GM19193 (cell line): Measurements from ENCODE around the gene SLA2.

Experiments
- POLR2A ChIP-seq: IDR thresholded peaks from 4 replicates; pipeline ENCODE4 v1.6.1; 2011; ENCODE audit not compliant: insufficient read depth, insufficient read length; ENCODE audit errors: extremely low read depth

SLA2 gene

DNA sequence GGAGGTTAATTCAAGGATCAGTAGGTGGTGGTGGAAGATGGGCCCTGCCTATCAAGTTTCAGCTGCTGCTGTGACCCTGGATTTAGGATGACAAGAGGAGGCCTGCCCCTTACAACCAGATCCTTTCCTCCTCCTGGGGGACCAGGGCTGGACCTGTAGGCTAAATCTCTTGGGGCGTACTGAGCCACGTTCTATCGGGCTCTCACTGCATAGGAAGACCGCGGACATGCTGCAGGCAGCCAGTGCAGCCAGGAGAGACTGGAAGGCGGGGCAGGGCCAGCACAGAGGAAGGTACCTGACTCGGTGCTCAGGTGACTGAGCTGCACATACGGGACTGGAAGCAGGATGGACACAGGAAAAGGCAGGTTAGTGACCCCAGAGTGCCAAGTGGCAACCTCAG lies 8.5 kb upstream of the SLA2 start:
- no peak for TF ChIP-seq POLR2A

DNA sequence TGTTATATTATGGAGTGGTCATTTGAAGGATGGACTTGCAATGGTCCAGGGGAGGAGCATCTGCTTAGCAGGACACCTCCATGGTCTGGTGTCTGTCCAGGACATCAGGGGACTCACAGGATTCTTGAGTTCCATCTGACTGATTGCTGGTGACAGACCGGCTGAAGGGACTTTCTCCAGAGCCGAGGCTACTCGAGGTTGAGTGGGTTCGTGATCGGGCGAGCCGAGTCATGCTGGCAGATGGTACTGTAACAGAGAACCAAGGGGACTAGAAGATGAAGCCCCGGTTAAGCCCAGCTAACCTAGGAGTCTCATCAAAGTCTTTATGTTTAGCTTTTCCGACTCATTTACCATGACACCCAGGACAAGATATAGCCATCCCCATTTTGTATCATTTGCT lies 7.5 kb upstream of the SLA2 start:
- no peak for TF ChIP-seq POLR2A

DNA sequence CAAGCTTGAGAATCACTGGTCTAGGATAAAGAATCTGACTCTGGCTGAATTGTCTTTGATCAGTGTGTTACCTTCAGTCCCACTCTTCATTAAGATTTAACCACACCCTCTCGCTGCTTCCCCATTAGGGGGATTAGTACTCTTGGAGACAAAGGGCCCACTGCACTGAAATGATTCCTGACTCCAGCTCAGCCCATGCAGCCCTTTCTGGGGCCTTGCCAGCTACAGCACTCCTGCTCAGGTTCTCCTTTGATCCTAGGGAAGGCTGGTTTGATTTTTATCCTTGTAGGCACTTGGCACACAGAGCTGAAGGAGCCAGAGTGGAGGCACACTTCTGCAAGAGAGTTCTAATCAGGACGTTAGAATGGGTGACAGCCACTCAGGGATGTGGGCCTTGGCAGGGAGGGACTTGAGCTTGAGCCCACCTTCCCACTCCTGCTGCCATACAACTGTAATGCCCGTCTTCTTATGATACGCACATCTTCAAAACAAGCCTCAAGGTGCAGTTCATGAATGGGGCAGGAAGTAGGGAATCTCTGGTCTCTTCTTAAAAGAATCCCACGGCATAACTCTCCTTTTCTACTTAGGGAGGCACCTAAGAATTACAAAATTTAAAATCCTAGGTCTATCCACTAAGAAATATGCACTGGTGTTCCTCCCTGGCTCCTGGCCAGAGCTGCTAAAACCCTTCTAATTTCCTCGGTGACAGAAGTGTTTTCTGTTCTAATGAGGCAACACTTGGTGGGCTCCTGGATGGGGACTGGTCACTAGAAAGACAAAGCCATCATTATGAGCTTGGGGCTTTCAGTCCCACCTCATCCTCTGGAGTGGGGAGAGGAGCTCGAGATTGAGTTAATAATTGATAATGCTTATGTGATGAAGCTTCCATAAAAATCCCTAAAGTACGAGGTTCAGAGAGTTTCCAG lies 1.5 kb upstream of the SLA2 start:
- TF ChIP-seq POLR2A = no peak

DNA sequence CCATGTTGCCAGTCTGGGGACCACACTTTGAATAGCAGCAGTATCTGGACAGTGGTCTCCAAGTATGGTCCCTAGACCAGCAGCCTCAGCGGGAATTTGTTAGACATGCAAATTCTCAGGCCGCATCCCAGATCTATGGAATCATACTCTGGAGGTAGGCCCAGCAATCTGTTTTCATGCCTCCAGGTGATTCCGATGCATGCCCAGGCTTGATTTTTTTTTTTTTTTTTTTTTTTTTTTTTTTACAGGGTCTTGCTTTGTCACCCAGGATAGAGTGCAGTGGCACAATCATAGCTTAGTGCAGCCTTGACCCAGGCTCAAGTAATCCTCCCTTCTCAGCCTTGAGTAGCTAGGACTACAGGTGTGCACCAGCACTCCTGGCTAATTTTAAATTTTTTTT lies 682 bp upstream of the SLA2 start:
- TF ChIP-seq POLR2A = no peak

DNA sequence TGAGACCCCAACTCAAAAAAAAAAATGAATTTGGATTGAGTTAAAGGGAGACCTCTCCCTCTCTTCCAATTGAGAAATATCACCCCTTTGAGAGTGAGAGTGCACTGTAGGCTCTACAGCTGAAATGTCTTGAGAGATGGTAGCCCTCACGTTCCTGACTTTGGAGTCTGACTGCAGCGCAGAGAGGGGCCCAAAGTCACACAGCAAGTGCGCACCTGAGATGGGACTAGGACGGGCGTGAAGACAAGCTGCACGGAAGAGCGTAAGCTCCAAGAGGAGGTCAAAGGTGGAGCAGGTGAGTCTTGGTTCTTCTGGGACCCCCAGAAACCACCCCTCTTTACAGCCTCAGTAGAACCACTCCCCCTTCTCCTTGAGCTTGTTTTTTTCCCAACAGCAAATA lies 643 bp downstream of the SLA2 start:
- TF ChIP-seq POLR2A = no peak

DNA sequence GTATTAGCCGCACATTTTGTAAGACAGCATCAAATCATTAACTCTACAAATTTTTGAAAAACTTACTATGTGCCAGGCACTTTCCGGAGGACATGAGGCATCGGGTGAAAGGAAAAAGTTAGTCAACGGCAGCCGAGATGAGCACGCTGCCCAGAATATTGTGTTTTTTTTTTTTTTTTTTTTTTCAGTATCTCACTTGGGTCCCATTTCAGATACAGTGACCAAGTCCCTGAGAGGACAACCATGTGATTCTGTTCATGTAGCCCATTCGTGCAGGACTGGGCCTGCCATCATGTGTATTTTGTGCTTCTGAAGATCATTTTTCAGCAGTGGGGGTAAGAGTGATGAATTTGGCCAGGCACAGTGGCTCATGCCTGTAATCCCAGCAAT lies 1.3 kb downstream of the SLA2 start:
- TF ChIP-seq POLR2A = no peak

DNA sequence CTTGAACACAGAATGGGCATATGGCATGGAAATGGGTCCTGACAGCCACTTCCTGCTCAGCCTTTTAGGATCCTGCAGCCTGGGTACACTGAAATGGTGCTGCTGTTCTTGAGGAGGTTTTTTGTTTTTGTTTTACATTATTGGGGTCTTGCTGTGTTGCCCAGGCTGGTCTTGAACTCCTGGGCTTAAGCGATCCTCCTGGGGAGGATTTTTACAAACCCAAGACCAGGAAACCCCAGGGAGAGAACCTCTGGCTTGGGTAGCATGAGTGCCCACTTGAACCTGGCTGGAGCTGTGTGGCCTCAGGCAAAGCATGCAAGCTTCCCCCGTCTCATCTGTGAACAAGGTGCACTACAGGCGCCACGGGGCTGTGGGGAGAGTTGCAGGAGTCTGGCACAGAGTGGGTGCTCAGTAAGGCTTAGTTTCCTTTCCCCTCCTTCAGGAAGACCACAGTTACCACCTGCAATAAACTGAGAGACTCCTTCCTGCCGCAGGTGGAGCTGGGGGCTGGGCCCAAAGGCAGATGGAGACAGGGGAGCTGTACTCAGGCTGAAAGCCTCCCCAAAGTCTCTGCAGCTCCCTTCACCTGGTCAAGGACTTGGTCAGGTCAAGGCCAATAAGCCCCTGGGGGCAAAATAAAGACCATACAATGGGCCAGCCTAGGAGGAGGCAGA lies 1.8 kb downstream of the SLA2 start:
- TF ChIP-seq POLR2A = no peak

DNA sequence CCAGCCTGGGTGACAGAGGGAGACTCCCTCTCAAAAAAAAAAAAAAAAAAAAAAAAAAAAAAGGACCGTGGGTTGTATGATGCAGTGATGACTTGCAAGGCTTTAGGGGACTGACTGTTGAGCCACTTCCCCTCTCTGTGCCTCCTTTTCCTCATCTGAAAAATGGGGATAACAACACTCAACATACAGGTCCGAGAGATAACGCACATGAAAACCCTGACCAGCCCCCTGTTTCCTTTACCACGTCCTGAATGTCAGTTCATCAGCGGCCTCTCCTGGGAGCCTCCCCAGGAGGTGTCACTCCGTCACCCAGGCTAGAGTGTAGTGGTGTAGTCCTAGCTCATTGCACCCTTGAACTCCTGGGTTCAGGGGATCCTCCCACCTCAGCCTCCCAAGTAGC lies 3.9 kb downstream of the SLA2 start:
- TF ChIP-seq POLR2A = no peak

DNA sequence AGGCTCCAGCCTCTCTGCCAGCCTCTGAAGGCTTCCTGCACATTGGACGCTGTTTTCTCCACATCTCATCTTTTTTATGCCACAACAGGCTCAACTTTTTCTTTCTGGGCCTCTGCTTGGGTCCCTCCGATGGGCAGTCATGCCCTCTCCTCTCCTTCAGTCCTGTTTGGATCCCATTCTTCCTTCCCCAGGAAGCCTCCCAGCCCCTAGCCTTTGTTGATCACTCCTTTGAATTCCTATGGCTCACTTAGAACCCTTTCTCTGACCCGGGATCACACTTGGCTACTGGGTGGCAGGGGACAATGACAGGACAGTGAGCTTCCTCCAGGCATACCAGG lies 4.5 kb downstream of the SLA2 start:
- no peak for TF ChIP-seq POLR2A

DNA sequence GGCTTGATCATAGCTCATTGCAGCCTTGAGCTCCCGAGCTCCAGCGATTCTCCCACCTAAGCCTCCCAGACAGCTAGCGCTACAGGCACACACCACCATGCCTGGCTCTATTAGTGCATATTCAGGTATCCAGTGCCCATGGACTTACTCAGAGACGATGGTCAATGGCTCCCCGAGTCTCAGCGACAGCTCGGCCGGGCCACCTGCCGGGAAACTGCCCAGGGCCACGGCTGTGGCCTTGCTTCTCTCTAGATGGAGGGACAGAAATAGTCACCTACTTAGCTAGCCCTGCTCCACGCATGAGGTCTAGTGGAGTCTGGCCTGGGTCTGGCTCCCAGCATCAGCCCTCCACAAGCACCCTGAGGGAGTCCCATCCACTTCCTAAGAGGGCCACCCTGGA lies 11.7 kb downstream of the SLA2 start:
- no peak for TF ChIP-seq POLR2A

DNA sequence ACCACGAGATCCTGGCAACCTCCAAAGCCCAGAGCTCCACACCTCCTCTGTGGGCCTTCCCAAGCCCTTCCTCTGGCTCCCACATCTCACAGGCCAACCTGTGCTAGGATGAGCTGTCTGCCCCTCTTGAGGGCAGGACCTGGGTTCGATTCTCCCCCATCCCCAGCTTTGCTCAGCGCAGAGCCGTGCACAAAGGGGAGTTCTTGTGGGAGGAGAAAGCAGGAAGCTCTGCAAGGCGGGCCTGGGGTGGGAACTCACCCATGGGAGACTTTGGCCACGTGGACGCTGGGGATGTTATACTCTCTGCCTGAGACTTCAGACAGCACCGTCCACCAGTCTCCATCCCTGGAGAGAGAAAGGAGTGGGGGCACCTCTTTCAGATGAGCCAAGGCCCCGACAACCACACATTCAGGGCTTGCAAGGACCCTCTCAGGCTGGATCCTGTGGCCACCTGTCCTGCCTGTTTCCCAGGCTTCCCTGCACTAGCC lies 12.7 kb downstream of the SLA2 start:
- TF ChIP-seq POLR2A = no peak

DNA sequence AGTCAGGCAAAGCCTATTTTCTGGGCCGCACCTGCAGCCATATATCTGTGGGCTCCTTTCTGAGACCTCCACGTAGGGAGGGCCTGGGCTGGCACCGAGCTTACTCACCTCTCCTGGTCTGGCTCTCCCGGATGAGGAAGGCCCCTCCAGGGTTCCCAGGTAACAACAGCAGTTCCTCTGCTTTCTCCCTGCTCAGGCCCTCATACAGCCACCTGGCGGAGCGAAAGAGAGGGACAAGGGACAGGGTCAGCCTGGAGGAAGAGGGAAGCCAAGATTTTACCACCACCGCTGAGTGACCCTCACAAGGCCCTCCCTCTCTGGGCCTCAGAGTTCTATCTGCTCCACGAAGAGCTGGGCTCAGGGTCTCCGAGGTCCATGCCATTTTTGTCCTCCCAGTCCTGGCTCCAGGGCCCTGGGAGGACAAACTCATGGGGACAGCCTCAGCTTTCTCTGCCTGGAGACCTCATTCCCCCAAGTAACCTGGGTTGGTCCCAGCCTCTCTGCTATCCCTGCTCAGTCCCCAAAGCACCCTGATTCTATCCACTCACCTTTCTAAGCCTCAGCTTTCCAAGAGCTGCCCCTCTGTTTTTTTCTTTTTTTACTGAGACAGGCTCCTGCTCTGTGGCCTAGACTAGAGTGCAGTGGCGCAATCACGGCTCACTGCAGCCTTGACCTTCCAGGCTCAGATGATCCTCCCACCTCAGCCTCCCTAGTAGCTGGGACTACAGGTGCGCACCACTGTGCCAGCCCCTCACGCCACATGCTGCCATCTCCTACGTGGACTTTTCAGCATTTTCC lies 13.3 kb downstream of the SLA2 start:
- TF ChIP-seq POLR2A = no peak

DNA sequence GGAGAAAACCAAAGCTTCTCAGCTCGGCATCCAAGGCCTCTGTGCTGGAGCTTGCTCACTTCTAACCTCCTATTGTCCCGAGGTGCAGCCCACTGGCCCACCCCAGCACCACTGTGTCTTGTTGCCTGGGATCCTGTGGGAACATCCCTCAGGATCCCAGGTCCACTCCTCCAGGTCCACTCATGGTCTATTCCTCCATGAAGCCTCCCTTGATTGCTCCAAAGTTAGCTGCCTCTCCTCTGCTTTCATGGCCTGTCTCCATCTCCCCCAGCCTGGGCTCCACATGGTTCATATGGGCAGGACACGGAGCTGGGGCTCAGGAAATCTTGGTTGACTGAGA lies 13.9 kb downstream of the SLA2 start:
- TF ChIP-seq POLR2A = no peak

DNA sequence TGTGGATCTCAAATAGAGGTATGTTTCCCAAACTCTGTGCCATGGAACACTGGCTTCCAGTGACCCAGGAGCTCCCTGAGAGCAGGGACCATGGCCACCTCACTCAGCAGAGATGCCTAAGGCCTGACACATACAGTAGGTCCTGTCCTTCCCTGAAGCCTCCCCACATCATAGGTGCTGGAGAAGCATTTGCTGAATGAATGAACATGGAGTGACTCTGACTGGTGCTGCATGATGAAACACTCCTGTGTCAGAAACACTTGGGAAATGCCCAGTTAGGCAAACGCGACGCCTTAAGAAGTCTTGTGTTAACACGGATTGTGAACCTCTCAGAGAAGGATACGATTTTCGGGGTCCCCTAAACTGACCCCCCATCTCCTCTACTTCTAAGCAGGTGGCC lies 14.3 kb downstream of the SLA2 start:
- TF ChIP-seq POLR2A = no peak

DNA sequence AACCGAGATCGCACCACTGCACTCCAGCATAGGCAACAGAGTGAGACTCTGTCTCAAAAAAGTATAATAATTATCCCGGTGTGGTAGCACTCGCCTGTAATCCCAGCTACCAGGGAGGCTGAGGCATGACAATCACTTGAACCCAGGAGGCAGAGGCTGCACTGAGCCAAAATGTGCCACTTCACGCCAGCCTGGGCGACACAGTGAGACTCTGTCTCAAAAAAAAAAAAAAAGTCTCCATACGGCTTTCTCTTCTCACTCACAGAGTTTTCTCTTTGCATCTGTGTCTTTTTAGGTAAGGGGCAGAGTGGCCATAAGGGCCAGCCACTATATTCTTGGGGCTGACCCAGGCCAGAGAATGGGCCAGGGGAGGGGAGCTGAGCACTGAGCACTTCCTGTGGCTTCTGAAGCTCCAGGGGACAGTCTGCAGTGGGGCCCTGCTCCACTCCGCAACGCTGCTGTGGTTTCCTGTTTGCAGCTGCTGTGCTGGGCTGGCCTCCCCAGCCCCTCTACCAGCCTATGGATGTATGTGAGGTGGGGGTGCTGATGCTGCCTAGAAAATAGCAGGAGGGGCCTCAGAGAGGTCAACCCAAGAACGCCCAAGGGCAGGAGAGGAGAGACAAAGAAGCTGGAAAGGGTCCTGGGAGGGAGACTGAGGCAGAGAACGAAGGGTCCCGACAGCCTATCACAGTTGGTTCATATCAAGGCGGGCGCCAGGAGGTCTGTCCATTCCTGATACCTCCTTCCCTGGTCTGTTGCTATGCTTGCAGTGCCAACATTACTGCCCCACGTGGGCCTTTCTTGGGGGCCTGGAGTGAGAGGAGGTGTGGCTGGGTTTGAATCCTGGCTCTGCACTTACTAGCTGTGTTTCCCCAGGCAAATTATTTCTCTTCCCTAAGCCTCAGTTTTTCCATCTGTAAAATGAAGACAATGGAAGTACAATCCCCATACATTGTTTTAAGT lies 16.0 kb downstream of the SLA2 start:
- no peak for TF ChIP-seq POLR2A

DNA sequence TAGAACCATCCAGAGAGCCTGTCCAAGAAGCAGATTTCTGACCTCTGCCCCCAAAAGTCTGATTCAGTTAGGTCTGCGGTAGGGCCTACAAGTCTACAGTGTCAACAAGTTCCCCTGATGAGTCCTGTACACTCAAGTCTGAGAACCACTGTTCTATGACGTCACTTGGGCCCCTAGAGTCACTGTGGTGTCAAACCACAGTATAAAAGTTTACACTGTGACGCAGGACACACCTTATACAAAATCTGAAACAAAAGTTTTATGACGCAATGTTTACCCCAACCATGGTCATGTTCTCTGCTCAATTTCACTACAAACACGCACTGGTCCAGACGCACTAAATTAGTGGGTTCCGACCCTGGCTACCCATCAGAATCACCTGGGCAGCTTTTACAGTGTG lies 17.9 kb downstream of the SLA2 start:
- TF ChIP-seq POLR2A = no peak
